K562 (cell line): Measurements from ENCODE around the gene SRC. TPM values are rescaled to one million over a fixed set of nuclear protein-coding genes. Genes with fewer than 3 reads are reported as not detected.

Experiments
- EP300 ChIP-seq: IDR thresholded peaks from 2 replicates; pipeline ENCODE4 v1.6.1; 2012; ENCODE audit warnings: low read length, improper control_type of control experiment
- MEF2A ChIP-seq: IDR thresholded peaks from 2 replicates; pipeline ENCODE4 v1.6.1; 2011; ENCODE audit warnings: low read depth, mild to moderate bottlenecking, low read length, moderate library complexity; ENCODE audit not compliant: control insufficient read depth
- SMARCA4 ChIP-seq: fragments of 450-650 bp; IDR thresholded peaks from 2 replicates; pipeline ENCODE4 v1.6.1; 2016
- ZBTB49 ChIP-seq: sonication (generic); formaldehyde crosslinking; IDR thresholded peaks from 2 replicates; pipeline ENCODE4 v1.8.0; 2022; ENCODE audit warnings: missing genetic modification reagents, mild to moderate bottlenecking, borderline replicate concordance
- ZMIZ1 ChIP-seq, 2 experiments: fragments of 150-350 bp in 1 of 2; IDR thresholded peaks; 2 replicates each; pipeline ENCODE4 v1.6.1; 2012 to 2016; ENCODE audit warnings: low read depth in 2 of 2, low read length in 2 of 2, mild to moderate bottlenecking in 1 of 2, moderate library complexity in 1 of 2
- ZNF444 ChIP-seq: fragments of 250-450 bp; sonication (Bioruptor Pico); IDR thresholded peaks from 2 replicates; pipeline ENCODE4 v1.4.0; 2020; ENCODE audit warnings: mild to moderate bottlenecking, moderate library complexity
- polyA plus RNA-seq, 8 experiments: library from polyadenylated mRNA; depleted of rRNA in 4 of 8; stranded (reverse) in 5 of 8; unstranded in 3 of 8; fragments of >200 nt; fragmentation: Nextera tagmentation in 2 of 8; fragmentation: Illumina TruSeq in 1 of 8; extraction: Ambion mirVana in 2 of 8; extraction: Trizol in 1 of 8; gene quantifications; 2 replicates each; pipeline versions ENCODE4 v1.2.1 to v1.2.3, GENCODE V29; 2011 to 2014; ENCODE audit warnings: inconsistent platforms in 1 of 8, missing spikeins in 1 of 8
- total RNA-seq, 7 experiments: library from RNA; depleted of rRNA in 6 of 7; stranded (reverse); fragments of >200 nt in 6 of 7; fragmentation: Illumina TruSeq in 2 of 7; extraction: Trizol in 2 of 7; gene quantifications; 2 replicates each; pipeline versions ENCODE4 v1.2.1 to v1.2.3, GENCODE V29; 2011 to 2021; ENCODE audit warnings: low replicate concordance in 1 of 7

SRC gene
- total and polyA plus RNA-seq, 9 of the 15 experiments (the other 6 are each of a cell fraction or from before 2014, with no cell fraction given), result 0.06 to 8.5 (median 3.1) TPM

GRCh38 chr20:37358366-37359150 is 12.6 kb downstream of the SRC start (continued):
- TF ChIP-seq ZBTB49 (CRISPR knock-in tag) (no peak), SMARCA4 (no peak), EP300 (no peak), ZNF444 (CRISPR knock-in tag) (no peak), ZMIZ1 (IDR thresholded peaks at IDR 0.05; ENCODE audit: low read depth in 2 of 2, low read length in 2 of 2) (no peak), MEF2A (no peak)
